Neuron (in vitro differentiated cells): Measurements from ENCODE around the gene PGRMC2.

Source experiments
- H2AFZ ChIP-seq: one replicate; pipeline ENCODE4 v1.6.1; 2013; ENCODE audit warnings: low read depth, mild to moderate bottlenecking, inconsistent platforms, low read length, moderate library complexity
- H3K27me3 ChIP-seq: one replicate; pipeline ENCODE4 v1.6.1; 2013; ENCODE audit warnings: low read length; ENCODE audit not compliant: insufficient read depth
- H3K36me3 ChIP-seq: one replicate; pipeline ENCODE4 v1.6.1; 2013; ENCODE audit warnings: low read length; ENCODE audit not compliant: insufficient read depth
- H3K4me1 ChIP-seq: one replicate; pipeline ENCODE4 v1.6.1; 2013; ENCODE audit warnings: low read length; ENCODE audit not compliant: insufficient read depth
- H3K4me3 ChIP-seq: 2 replicates; pipeline ENCODE4 v1.5.1; 2013; ENCODE audit warnings: mild to moderate bottlenecking, low read length, moderate library complexity
- H3K9me3 ChIP-seq: one replicate; pipeline ENCODE4 v1.6.1; 2013; ENCODE audit warnings: low read length

The PGRMC2 gene

DNA sequence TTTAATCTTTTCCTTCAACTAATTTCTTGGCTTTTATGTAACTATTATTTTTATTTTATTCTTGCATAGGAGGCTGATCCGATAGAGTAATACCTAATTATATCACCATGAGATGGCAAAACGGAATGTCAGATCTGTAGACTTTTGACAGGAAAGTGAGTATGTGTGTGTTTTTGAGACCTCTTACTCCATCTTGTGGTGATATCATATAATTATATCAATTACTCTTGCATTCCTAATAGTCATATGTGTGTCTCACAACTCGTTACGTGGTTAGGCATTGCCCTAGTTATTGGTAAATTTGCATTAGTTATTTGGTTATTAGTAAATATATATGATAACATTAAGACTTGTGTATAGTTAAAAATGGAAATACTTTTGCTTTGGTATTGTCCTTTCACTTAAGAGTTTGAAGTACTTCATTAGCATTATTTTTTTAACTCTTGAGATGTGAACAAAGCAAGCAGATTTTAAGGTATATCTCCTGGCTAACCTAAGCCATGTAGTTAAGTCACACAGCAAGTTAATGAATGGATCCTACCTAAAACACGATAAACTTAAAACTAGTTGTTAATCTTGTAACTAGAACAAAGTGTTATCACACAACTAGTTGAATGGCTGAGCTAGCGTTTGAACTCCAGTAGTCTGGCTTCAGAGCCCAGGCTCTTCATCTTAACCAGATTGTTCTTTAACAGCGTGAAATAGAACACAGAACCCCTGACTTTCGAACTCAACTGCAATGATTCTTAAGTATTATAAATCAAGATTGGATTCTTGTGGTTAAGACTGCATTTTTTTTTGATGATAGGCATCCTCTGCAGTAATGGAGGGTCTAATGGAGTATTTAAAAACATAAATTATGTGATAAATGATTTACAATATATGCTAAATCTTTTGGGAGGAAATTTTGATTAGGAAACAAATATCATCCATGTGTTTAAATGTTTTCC, 67.1 kb downstream of the PGRMC2 start:
- H3K4me1 ChIP-seq, result no peaks in the 10 kb centered on the region
- H3K9me3 ChIP-seq, result no peaks in the 10 kb centered on the region
- H3K27me3 ChIP-seq, result no peaks in the 10 kb centered on the region
- H3K36me3 ChIP-seq, result no peaks in the 10 kb centered on the region
- H2AFZ ChIP-seq, result no peak overlapping the region
- no peak overlapping the region for H3K4me3 ChIP-seq
